BLaER1 treated with 17β-estradiol and CSF1 and Interleukin-3, amounts not matched to agents 10 nM and 100 nM (cell line): ENCODE measurements around the gene TMEM203.
A peak's percentile ranks its signal among the peaks of the same experiment; 100 is the strongest.

ENCODE experiments used
- H3K27ac ChIP-seq, 11 experiments: shearing (Covaris generic); formaldehyde crosslinking; 2 replicates each; pipeline ENCODE4 v1.8.1; 2022
- H3K27me3 ChIP-seq, 11 experiments: shearing (Covaris generic); formaldehyde crosslinking; 2 replicates each; pipeline ENCODE4 v1.8.1; 2022
- H3K36me3 ChIP-seq, 11 experiments: shearing (Covaris generic); formaldehyde crosslinking; 2 replicates each; pipeline ENCODE4 v1.8.1; 2022
- H3K4me1 ChIP-seq, 10 experiments: shearing (Covaris generic); formaldehyde crosslinking; 2 replicates each; pipeline ENCODE4 v1.8.1; 2022
- H3K4me2 ChIP-seq, 11 experiments: shearing (Covaris generic); formaldehyde crosslinking; 2 replicates each; pipeline ENCODE4 v1.8.1; 2022
- H3K4me3 ChIP-seq, 10 experiments: shearing (Covaris generic); formaldehyde crosslinking; 2 replicates each; pipeline ENCODE4 v1.8.1; 2022
- H3K9ac ChIP-seq, 11 experiments: shearing (Covaris generic); formaldehyde crosslinking; 2 replicates each; pipeline ENCODE4 v1.8.1; 2022
- H3K9me3 ChIP-seq, 11 experiments: shearing (Covaris generic); formaldehyde crosslinking; replicated peaks in 1 of 11; 2 replicates each; pipeline ENCODE4 v1.8.1; 2022
- H4K20me1 ChIP-seq, 11 experiments: shearing (Covaris generic); formaldehyde crosslinking; 2 replicates each; pipeline ENCODE4 v1.8.1; 2022
- Cebpa-rat ChIP-seq, 11 experiments: shearing (Covaris generic); IDR thresholded peaks; 2 replicates each; pipeline ENCODE4 v1.8.1; 2022

TMEM203 gene

DNA sequence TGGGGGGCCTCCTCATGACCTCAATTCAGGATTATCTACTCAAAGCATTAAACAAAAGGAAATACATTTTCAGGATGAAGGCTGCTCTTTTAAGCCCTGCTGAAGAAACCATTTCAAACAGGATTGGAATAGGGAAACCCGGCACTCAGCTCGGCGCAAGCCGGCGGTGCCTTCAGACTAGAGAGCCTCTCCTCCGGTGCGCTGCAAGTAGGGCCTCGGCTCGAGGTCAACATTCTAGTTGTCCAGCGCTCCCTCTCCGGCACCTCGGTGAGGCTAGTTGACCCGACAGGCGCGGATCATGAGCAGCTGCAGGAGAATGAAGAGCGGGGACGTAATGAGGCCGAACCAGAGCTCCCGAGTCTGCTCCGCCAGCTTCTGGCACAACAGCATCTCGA lies 720 bp downstream of the TMEM203 start:
- no peak for TF ChIP-seq Cebpa-rat (IDR thresholded peaks at IDR 0.05)
- H3K27me3 ChIP-seq = no peaks in the 10 kb centered on the region
- H4K20me1 ChIP-seq = peaks cover 0 to 53% (median 21%) of the 10 kb centered on the region in 11 experiments; a peak in 12 of 22 replicates
- H3K4me1 ChIP-seq = peaks cover 54 to 66% (median 59%) of the 10 kb centered on the region in 10 experiments
- H3K4me3 ChIP-seq = peak overlapping the region; percentile 77 to 100 (median 92)
- peak overlapping the region in 10 of 11 experiments; percentile 76 to 92 (median 87); a peak in 20 of 22 replicates for H3K27ac ChIP-seq
- no peaks in the 10 kb centered on the region for H3K9me3 ChIP-seq
- peak overlapping the region; percentile 89 to 100 (median 99) for H3K4me2 ChIP-seq
- peaks cover 5 to 28% (median 19%) of the 10 kb centered on the region in 11 experiments; a peak in 14 of 22 replicates for H3K36me3 ChIP-seq
- H3K9ac ChIP-seq = peak overlapping the region; percentile 84 to 97 (median 92)

DNA sequence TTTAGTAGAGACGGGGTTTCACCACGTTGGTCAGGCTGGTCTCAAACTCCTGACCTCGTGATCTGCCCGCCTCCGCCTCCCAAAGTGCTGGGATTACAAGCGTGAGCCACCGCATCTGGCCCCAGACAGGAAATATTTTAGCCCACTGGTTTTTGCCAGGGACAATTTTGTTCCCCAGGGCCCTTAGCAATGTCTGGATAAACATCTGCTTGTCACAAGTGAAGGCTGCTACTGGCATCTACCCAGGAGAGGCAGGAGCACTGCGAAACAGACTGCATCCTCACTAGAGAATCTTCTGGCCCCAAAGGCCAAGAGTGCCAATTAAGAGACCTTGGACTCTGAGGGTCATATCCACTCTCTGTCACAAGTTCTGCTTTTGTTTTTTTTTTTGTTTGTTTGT lies 2.5 kb downstream of the TMEM203 start:
- Histone ChIP-seq H3K4me1 (peaks cover 72 to 78% (median 75%) of the 10 kb centered on the region in 10 experiments), H3K27ac (peak overlapping the region in 10 of 11 experiments; percentile 14 to 92 (median 40); a peak in 18 of 22 replicates), H3K4me3 (peak overlapping the region in 9 of 10 experiments; percentile 4 to 100 (median 40); a peak in 9 of 20 replicates), H4K20me1 (peaks cover 8 to 71% (median 29%) of the 10 kb centered on the region in 11 experiments; a peak in 21 of 22 replicates), H3K9me3 (no peaks in the 10 kb centered on the region), H3K9ac (peak overlapping the region; percentile 84 to 97 (median 92); a peak in 18 of 22 replicates), H3K27me3 (no peaks in the 10 kb centered on the region), H3K36me3 (peaks cover 0 to 15% (median 8%) of the 10 kb centered on the region in 11 experiments; a peak in 6 of 22 replicates), H3K4me2 (peak overlapping the region; percentile 89 to 100 (median 99))
- no peak for TF ChIP-seq Cebpa-rat (IDR thresholded peaks at IDR 0.05)

DNA sequence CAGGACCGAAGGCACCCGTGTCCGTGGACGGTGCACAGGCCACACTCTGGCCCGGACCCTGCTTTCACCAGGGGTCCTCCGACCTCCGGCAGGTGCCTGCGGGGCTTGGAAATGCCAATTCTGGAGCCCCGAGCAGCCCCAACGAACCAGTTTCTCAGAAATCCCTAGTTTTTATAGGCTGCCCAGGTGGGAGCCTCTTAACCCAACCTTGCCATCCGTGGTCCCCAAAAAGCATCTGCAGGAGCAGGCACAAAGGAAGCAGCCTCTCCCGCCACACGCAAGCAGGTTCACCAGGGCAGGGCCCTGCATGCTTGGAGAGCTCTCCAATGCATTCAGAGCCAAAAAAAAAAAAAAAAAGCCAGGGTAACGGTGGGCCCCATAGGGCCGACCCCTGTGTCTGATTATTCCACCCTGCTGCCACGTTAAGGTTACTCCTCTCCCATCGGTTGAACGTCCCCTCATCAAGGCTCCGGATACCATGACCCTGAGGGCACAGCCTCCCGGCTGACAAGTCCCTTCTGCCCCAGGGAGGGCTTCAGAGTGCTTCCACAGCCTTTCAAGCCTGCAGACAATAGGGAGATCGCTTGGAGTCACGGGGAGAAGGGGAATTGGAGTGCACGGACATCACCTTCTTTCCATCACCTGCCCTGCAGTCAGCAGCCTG lies 4.1 kb downstream of the TMEM203 start:
- peak overlapping the region; percentile 76 to 97 (median 85) for H3K9ac ChIP-seq
- peak overlapping the region; percentile 89 to 100 (median 99) for H3K4me2 ChIP-seq
- no peak for TF ChIP-seq Cebpa-rat (IDR thresholded peaks at IDR 0.05)
- peaks cover 14 to 81% (median 45%) of the 10 kb centered on the region in 11 experiments; a peak in 21 of 22 replicates for H4K20me1 ChIP-seq
- H3K27ac ChIP-seq = peak overlapping the region; percentile 52 to 92 (median 76); a peak in 21 of 22 replicates
- peaks cover 69 to 80% (median 77%) of the 10 kb centered on the region in 10 experiments for H3K4me1 ChIP-seq
- H3K4me3 ChIP-seq = peak overlapping the region; percentile 79 to 89 (median 86)
- H3K27me3 ChIP-seq = no peaks in the 10 kb centered on the region
- H3K36me3 ChIP-seq = 0 out of 22 replicates have a peak, but pooled peaks cover 0 to 8% (median 0%) of the 10 kb centered on the region in 11 experiments
- no peaks in the 10 kb centered on the region for H3K9me3 ChIP-seq

DNA sequence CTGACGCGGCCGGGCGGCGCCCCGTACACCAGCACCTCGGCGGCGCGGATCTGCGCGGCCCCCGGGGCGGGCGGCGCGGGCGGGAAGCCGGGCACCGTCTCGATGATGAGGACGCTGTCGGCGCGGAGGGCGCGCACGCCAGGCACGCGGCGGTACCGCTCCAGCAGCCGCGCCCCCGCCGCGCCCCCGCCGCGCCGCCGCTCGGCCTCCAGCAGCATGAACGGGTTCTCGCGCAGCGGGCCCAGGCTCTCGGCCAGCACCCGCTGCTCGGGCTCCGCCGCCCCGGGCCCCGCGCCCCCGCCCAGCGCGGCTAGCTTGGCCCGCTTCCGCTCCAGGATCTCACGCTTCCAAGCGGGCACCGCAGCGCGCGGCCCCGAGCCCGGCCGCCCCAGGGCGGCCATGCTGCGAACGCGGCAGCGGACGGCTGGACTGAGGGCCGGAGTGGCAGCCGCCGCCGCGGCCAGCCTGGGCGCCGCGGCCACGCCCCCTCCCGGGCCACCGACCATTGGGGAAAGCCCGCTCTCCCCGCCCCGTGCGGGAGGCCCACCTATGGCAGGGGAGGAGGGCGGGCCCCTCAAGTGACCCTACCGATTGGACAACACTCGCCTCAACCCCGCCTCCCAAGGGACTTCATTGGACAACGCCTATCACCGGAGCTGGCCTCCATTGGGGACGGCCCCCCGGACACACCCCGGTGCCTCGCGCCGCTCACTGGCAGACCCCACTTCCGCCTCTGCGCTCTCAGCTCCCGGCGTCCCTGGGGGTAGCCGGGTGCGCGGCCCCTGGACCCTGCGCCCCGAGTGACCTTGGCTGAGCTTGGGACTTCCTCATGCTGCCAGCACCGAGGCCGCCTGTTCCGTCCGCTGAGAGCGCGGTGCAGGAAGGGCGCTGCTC lies 4.9 kb downstream of the TMEM203 start, which contains the start of gene TPRN:
TPRN (minus strand) TSS at position 431 of the 894 bp plus-strand sequence; CDS start at position 401, 30 bp downstream.
- H4K20me1 ChIP-seq = peaks cover 14 to 82% (median 53%) of the 10 kb centered on the region in 11 experiments; a peak in 21 of 22 replicates
- peak within 1 kb of the TSS; percentile 52 to 92 (median 76); a peak in 21 of 22 replicates for H3K27ac ChIP-seq
- H3K27me3 ChIP-seq = no peaks in the 10 kb centered on the region
- H3K9ac ChIP-seq = peak within 1 kb of the TSS; percentile 79 to 97 (median 88)
- TF ChIP-seq Cebpa-rat (IDR thresholded peaks at IDR 0.05) = no peak
- peaks cover 0 to 13% (median 0%) of the 10 kb centered on the region in 11 experiments; a peak in 3 of 22 replicates for H3K36me3 ChIP-seq
- peak within 1 kb of the TSS; percentile 89 to 100 (median 99) for H3K4me2 ChIP-seq
- peaks cover 65 to 81% (median 73%) of the 10 kb centered on the region in 10 experiments for H3K4me1 ChIP-seq
- peak within 1 kb of the TSS; percentile 79 to 89 (median 86) for H3K4me3 ChIP-seq
- H3K9me3 ChIP-seq = no peaks in the 10 kb centered on the region

DNA sequence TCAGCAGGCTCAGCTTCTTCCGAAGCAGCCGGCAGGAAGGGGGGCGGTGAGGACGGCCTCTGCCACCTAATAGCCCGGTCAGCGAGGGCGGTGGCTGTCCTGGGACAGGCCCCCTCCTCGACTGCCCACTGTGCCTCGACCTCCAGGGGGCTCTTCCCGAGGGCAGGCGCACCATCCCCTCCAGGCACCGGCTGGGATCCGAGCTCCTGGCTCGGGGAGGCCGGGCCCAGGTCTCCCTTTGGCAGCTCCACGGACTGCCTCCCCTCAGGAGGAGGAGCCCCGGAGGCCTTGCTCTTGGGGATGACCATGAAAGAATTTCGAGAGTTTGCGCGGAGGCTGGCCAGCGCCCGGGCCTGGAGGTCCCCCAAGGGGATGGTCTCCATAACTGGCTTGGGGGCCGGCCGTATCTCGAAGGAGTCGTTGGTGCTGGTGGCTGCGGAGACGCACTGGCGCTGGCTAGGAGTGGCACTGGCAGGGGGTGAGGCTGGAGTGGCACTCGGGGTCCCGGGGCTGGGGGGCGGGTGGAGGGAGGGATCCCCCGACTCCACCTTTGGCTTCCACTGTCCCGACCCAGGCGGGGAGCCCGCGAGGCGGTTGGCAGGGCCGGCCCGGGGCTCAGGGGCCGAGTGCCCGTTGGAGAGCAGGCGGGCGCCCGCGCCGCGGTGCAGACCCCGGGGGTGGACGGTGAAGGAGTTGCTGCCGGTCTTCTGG lies 5.9 kb downstream of the TMEM203 start:
- H3K4me3 ChIP-seq = peak overlapping the region; percentile 79 to 89 (median 86)

DNA sequence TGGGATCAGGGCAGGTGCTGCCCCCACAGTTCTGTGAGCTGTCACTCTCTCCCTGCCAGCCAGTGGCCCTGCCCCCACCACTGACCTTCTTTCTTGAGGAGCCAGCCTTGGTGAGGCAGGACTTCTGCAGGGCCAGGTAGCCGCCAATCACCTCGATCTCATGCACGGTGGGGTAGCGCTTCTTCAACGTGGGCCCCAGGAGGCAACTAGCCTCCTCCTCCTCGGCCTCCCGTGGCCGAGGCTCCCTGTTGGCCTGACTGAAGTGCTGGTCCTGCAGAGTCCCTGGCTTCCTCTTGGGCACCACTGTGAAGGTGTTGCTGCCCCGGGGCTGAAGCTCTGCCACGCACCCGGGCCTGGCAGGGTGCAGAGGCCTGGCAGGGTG lies 6.6 kb downstream of the TMEM203 start:
- H3K9ac ChIP-seq = peak overlapping the region; percentile 79 to 97 (median 88); a peak in 21 of 22 replicates
- no peak overlapping the region for H3K27ac ChIP-seq
- H3K4me3 ChIP-seq = peak overlapping the region; percentile 79 to 89 (median 86); a peak in 17 of 20 replicates
- H3K9me3 ChIP-seq = no peaks in the 10 kb centered on the region
- TF ChIP-seq Cebpa-rat (IDR thresholded peaks at IDR 0.05) = no peak
- H3K4me1 ChIP-seq = peaks cover 55 to 86% (median 67%) of the 10 kb centered on the region in 10 experiments
- peak overlapping the region; percentile 88 to 100 (median 97) for H3K4me2 ChIP-seq
- peaks cover 0 to 27% (median 0%) of the 10 kb centered on the region in 11 experiments; a peak in 4 of 22 replicates for H3K36me3 ChIP-seq
- H3K27me3 ChIP-seq = no peaks in the 10 kb centered on the region
- H4K20me1 ChIP-seq = peaks cover 14 to 86% (median 58%) of the 10 kb centered on the region in 11 experiments; a peak in 21 of 22 replicates

More for the DNA sequence above, 5.9 kb downstream of the TMEM203 start:
- Histone ChIP-seq H3K36me3 (peaks cover 0 to 23% (median 0%) of the 10 kb centered on the region in 11 experiments; a peak in 3 of 22 replicates), H3K9ac (peak overlapping the region; percentile 79 to 97 (median 88); a peak in 21 of 22 replicates), H4K20me1 (peaks cover 14 to 86% (median 58%) of the 10 kb centered on the region in 11 experiments; a peak in 21 of 22 replicates), H3K27me3 (no peaks in the 10 kb centered on the region), H3K4me1 (peaks cover 62 to 86% (median 70%) of the 10 kb centered on the region in 10 experiments), H3K4me2 (peak overlapping the region; percentile 88 to 100 (median 97)), H3K9me3 (no peaks in the 10 kb centered on the region), H3K27ac (peak overlapping the region in 1 of 11 experiments; percentile 38; a peak in 1 of 22 replicates)
- TF ChIP-seq Cebpa-rat (IDR thresholded peaks at IDR 0.05) = no peak

DNA sequence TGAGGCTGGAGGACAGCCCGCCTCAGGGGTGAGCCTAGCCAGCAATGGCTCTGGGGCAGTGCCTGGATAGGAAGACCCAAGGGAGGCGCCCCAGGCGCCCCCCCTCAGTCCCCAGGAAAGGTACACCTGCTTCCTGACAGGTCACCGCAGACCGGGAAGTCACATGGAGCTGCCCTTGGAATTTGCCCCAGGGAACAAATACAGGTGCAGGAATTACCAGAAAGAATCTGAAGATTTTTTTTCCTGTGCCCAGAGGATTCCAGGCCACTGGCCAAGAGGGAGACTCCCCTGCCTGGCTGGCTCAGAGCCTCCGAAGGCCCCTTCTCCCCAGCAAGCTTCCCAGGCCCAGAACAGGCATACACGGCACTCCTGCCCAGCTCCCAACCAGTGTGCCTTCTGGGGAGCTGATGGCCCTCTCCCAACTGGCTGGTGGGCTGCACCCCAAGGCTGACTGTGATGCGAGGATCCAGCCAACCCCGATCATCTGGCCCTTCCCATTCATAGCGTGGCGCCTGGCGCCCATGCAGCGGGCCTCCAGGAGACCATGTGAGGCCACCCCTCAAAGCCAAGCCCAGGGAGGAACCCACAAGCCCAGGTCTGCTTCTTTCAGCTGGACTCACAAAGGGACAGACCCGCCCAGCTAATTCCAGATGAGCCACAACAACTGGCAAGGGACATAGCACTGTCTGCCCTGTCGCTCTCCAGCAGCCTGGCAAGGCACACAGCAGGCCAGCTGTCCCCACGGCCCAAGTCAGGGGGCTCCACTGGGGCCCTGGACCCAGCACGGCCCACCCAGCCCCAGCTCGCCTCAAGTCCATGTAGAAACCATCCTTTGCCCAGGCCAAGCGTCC lies 7.2 kb downstream of the TMEM203 start:
- no peaks in the 10 kb centered on the region for H3K9me3 ChIP-seq
- H3K36me3 ChIP-seq = peaks cover 0 to 30% (median 0%) of the 10 kb centered on the region in 11 experiments; a peak in 4 of 22 replicates
- peaks cover 49 to 83% (median 64%) of the 10 kb centered on the region in 10 experiments for H3K4me1 ChIP-seq
- peak overlapping the region; percentile 88 to 100 (median 97) for H3K4me2 ChIP-seq
- H3K9ac ChIP-seq = peak overlapping the region; percentile 79 to 97 (median 88); a peak in 21 of 22 replicates
- no peaks in the 10 kb centered on the region for H3K27me3 ChIP-seq
- TF ChIP-seq Cebpa-rat (IDR thresholded peaks at IDR 0.05) = no peak
- peaks cover 14 to 86% (median 64%) of the 10 kb centered on the region in 11 experiments; a peak in 21 of 22 replicates for H4K20me1 ChIP-seq
- H3K27ac ChIP-seq = no peak overlapping the region
- H3K4me3 ChIP-seq = peak overlapping the region; percentile 12 to 89 (median 80); a peak in 15 of 20 replicates
